H9 (cell line): ENCODE measurements around the gene SOS1. TPM values are rescaled to one million over a fixed set of nuclear protein-coding genes. Genes with fewer than 3 reads are reported as not detected.

ENCODE experiments used
- DNase-seq: peaks from one replicate; pipeline ENCODE4 v3.0.0-alpha.2; 2017
- H2AFZ ChIP-seq: one replicate; pipeline ENCODE4 v1.6.1; 2013; ENCODE audit warnings: mild to moderate bottlenecking, low read length, control low read depth, moderate library complexity
- H2AK5ac ChIP-seq: 2 replicates; pipeline ENCODE4 v1.6.1; 2013; ENCODE audit warnings: low read length, control low read depth, mixed read lengths; ENCODE audit not compliant: insufficient read length
- H2BK120ac ChIP-seq: one replicate; pipeline ENCODE4 v1.6.1; 2013; ENCODE audit warnings: low read depth, mild to moderate bottlenecking, low read length, control low read depth, inconsistent platforms; ENCODE audit not compliant: poor library complexity, severe bottlenecking
- H2BK12ac ChIP-seq: 2 replicates; pipeline ENCODE4 v1.6.1; 2013; ENCODE audit warnings: low read length, control low read depth, mixed read lengths, low read depth; ENCODE audit not compliant: insufficient read length
- H2BK15ac ChIP-seq: 2 replicates; pipeline ENCODE4 v1.6.1; 2013; ENCODE audit warnings: low read depth, low read length, control low read depth
- H2BK20ac ChIP-seq: one replicate; pipeline ENCODE4 v1.6.1; 2013; ENCODE audit warnings: low read depth, mild to moderate bottlenecking, low read length, control low read depth, inconsistent platforms; ENCODE audit not compliant: poor library complexity, severe bottlenecking
- H2BK5ac ChIP-seq: 2 replicates; pipeline ENCODE4 v1.6.1; 2013; ENCODE audit warnings: low read length, control low read depth, mixed read lengths; ENCODE audit not compliant: insufficient read length
- H3K14ac ChIP-seq: 2 replicates; pipeline ENCODE4 v1.6.1; 2013; ENCODE audit warnings: low read length, control low read depth; ENCODE audit not compliant: insufficient read depth
- H3K18ac ChIP-seq: 2 replicates; pipeline ENCODE4 v1.6.1; 2013; ENCODE audit warnings: low read depth, mild to moderate bottlenecking, mixed read lengths, low read length, control low read depth; ENCODE audit not compliant: insufficient read length
- H3K23ac ChIP-seq: 2 replicates; pipeline ENCODE4 v1.6.1; 2013; ENCODE audit warnings: low read length, control low read depth, mixed read lengths, low read depth; ENCODE audit not compliant: insufficient read length
- H3K23me2 ChIP-seq: 2 replicates; pipeline ENCODE4 v1.6.1; 2013; ENCODE audit warnings: low read depth, mild to moderate bottlenecking, mixed read lengths, low read length, control low read depth; ENCODE audit not compliant: insufficient read length, poor library complexity, severe bottlenecking
- H3K27ac ChIP-seq: 2 replicates; pipeline ENCODE4 v1.5.1; 2013; ENCODE audit warnings: low read length, control low read depth, mixed read lengths, low read depth; ENCODE audit not compliant: insufficient read length
- H3K27me3 ChIP-seq: 2 replicates; pipeline ENCODE4 v1.6.1; 2013; ENCODE audit warnings: low read length, control low read depth, inconsistent platforms; ENCODE audit not compliant: insufficient read depth
- H3K4ac ChIP-seq: 2 replicates; pipeline ENCODE4 v1.6.1; 2013; ENCODE audit warnings: low read depth, mild to moderate bottlenecking, control low read depth, inconsistent platforms, low read length, moderate library complexity
- H3K4me1 ChIP-seq: 2 replicates; pipeline ENCODE4 v1.6.1; 2013; ENCODE audit warnings: low read length, control low read depth, inconsistent platforms; ENCODE audit not compliant: insufficient read depth
- H3K4me2 ChIP-seq: 2 replicates; pipeline ENCODE4 v1.6.1; 2013; ENCODE audit warnings: low read length, control low read depth, mixed read lengths; ENCODE audit not compliant: insufficient read length, insufficient read depth
- H3K56ac ChIP-seq: 2 replicates; pipeline ENCODE4 v1.6.1; 2013; ENCODE audit warnings: low read depth, mild to moderate bottlenecking, mixed read lengths, low read length, control low read depth; ENCODE audit not compliant: insufficient read length
- H3K79me1 ChIP-seq: 2 replicates; pipeline ENCODE4 v1.6.1; 2013; ENCODE audit warnings: low read depth, mild to moderate bottlenecking, moderate library complexity, low read length, control low read depth, inconsistent platforms; ENCODE audit not compliant: insufficient read depth, poor library complexity, severe bottlenecking
- H3K79me2 ChIP-seq: 2 replicates; pipeline ENCODE4 v1.6.1; 2013; ENCODE audit warnings: low read length, control low read depth, inconsistent platforms; ENCODE audit not compliant: insufficient read depth
- H3K9ac ChIP-seq: 2 replicates; pipeline ENCODE4 v1.6.1; 2013; ENCODE audit warnings: low read length, control low read depth, mixed read lengths; ENCODE audit not compliant: insufficient read length; ENCODE audit errors: extremely low read depth
- H3K9me3 ChIP-seq: one replicate; pipeline ENCODE4 v1.6.1; 2013; ENCODE audit warnings: low read depth, low read length, inconsistent platforms; ENCODE audit not compliant: control insufficient read depth
- H3T11ph ChIP-seq: one replicate; pipeline ENCODE4 v1.6.1; 2013; ENCODE audit warnings: mild to moderate bottlenecking, low read length, control low read depth, inconsistent platforms
- H4K20me1 ChIP-seq: one replicate; pipeline ENCODE4 v1.6.1; 2013; ENCODE audit not compliant: control insufficient read depth, insufficient read length, insufficient read depth
- H4K5ac ChIP-seq: 2 replicates; pipeline ENCODE4 v1.6.1; 2013; ENCODE audit warnings: low read depth, mild to moderate bottlenecking, mixed read lengths, low read length, control low read depth; ENCODE audit not compliant: insufficient read length
- H4K8ac ChIP-seq: replicated peaks from 2 replicates; pipeline ENCODE4 v1.6.1; 2013; ENCODE audit warnings: low read length, control low read depth, mixed read lengths, low read depth; ENCODE audit not compliant: insufficient read length
- H4K91ac ChIP-seq: 2 replicates; pipeline ENCODE4 v1.6.1; 2013; ENCODE audit warnings: low read depth, mild to moderate bottlenecking, moderate library complexity, mixed read lengths, low read length, control low read depth; ENCODE audit not compliant: insufficient read length
- H3K27ac Mint-ChIP-seq, 3 experiments: 2 replicates in 2 of 3; 3 replicates in 1 of 3; pipeline ENCODE4 v1.8.0; 2020 to 2021; ENCODE audit warnings: mixed read lengths in 3 of 3, mild to moderate bottlenecking in 1 of 3, moderate library complexity in 1 of 3
- H3K27me3 Mint-ChIP-seq: 2 replicates; pipeline ENCODE4 v1.8.0; 2021; ENCODE audit warnings: low read depth, mild to moderate bottlenecking, moderate library complexity, mixed read lengths
- H3K36me3 Mint-ChIP-seq, 3 experiments: 2 replicates in 2 of 3; 3 replicates in 1 of 3; pipeline ENCODE4 v1.8.0; 2020 to 2021; ENCODE audit warnings: low read depth in 3 of 3, mixed read lengths in 3 of 3; ENCODE audit not compliant: insufficient read depth in 1 of 3
- H3K4me1 Mint-ChIP-seq, 2 experiments: 2 replicates each; pipeline ENCODE4 v1.8.0; 2020; ENCODE audit warnings: mixed read lengths in 2 of 2
- H3K4me3 Mint-ChIP-seq, 2 experiments: 2 replicates in 1 of 2; 3 replicates in 1 of 2; pipeline ENCODE4 v1.8.0; 2020 to 2021; ENCODE audit warnings: mild to moderate bottlenecking in 2 of 2, mixed read lengths in 2 of 2, moderate library complexity in 1 of 2
- H3K9me3 Mint-ChIP-seq, 2 experiments: 2 replicates in 1 of 2; 3 replicates in 1 of 2; pipeline ENCODE4 v1.8.0; 2020; ENCODE audit warnings: mild to moderate bottlenecking in 2 of 2, mixed read lengths in 2 of 2, moderate library complexity in 1 of 2
- CTCF ChIP-seq: fragments of 200-600 bp; sonication (generic); conservative IDR thresholded peaks from 3 replicates; pipeline ENCODE4 v1.8.0; 2021; ENCODE audit warnings: antibody characterized with exemption, mild to moderate bottlenecking
- WGBS: extraction: QIAGEN DNeasy Blood & Tissue Kit; methylation state at CpG from one replicate; pipeline ENCODE4 v1.1.7; 2013; ENCODE audit warnings: missing lambda C conversion rate, low lambda C conversion rate, mixed read lengths; ENCODE audit not compliant: insufficient read length; ENCODE audit errors: extremely low coverage; 5-methylcytosine and 5-hydroxymethylcytosine counted together
- total RNA-seq: library from RNA; stranded (reverse); gene quantifications from 2 replicates; pipeline ENCODE4 v1.2.1, GENCODE V29; 2021

Gene SOS1
- total RNA-seq, 1 experiment from 2014 or later: 35.8 TPM

GRCh38 chr2:39135690-39136259 lies 14.9 kb upstream of the SOS1 start:
- Histone ChIP-seq H2BK120ac (no peak overlapping the region), H2BK15ac (no peak overlapping the region), H3K23me2 (no peaks in the 10 kb centered on the region), H3K56ac (no peak overlapping the region), H3K79me1 (no peaks in the 10 kb centered on the region), H3K9me3 (no peaks in the 10 kb centered on the region), H2AFZ (no peak overlapping the region), H2BK20ac (no peak overlapping the region), H4K8ac (no peak overlapping the region), H2BK12ac (no peak overlapping the region), H2AK5ac (no peak overlapping the region), H3K4me2 (no peak overlapping the region), H3K27ac (no peak overlapping the region), H2BK5ac (no peak overlapping the region), H3K18ac (no peak overlapping the region), H3K4me1 (no peaks in the 10 kb centered on the region), H3K79me2 (no peaks in the 10 kb centered on the region), H4K20me1 (no peaks in the 10 kb centered on the region), H3K23ac (no peak overlapping the region), H4K91ac (no peak overlapping the region), H3K4ac (no peak overlapping the region), H3K14ac (no peak overlapping the region), H3K9ac (no peak overlapping the region), H4K5ac (no peak overlapping the region), H3K27me3 (no peaks in the 10 kb centered on the region), H3T11ph (no peak overlapping the region)
- TF ChIP-seq CTCF: no peak
- Mint-ChIP-seq H3K27me3 (no peaks in the 10 kb centered on the region; the same call in 1 of the 2 replicates), H3K4me1 (peaks cover 9 to 11% of the 10 kb centered on the region in 2 experiments), H3K9me3 (no peaks in the 10 kb centered on the region), H3K36me3 (no peaks in the 10 kb centered on the region), H3K27ac (no peak overlapping the region), H3K4me3 (no peak overlapping the region)
- no CpG with 5 or more reads among the region's 5 CpGs for WGBS
- DNase-seq: no peak
